Loucy (cell line): Measurements from ENCODE around the gene ABCA3.

Experiments
- CTCF ChIP-seq: fragments of 200-600 bp; sonication (generic); conservative IDR thresholded peaks from 2 replicates; pipeline ENCODE4 v1.5.1; 2014; ENCODE audit warnings: mild to moderate bottlenecking, antibody characterized with exemption, low read length
- EZH2phosphoT487 ChIP-seq: fragments of 200-600 bp; IDR thresholded peaks from 2 replicates; pipeline ENCODE4 v1.6.1; 2018; ENCODE audit warnings: antibody characterized with exemption, mild to moderate bottlenecking, moderate library complexity, borderline replicate concordance

- TF ChIP-seq CTCF, result no peak
- TF ChIP-seq EZH2phosphoT487, result no peak
These were observed 23.1 kb downstream of the ABCA3 start for GRCh38 chr16:2317231-2318020.
